T-helper 1 cell treated with Interleukin-12 subunit alpha and Interleukin-12 subunit beta and Interleukin-4 antibody, amounts not matched to agents 30 ng/mL and 1 ng/mL, for 36 hours (primary cell): Measurements from ENCODE around the gene CYTH4. TPM values are rescaled to one million over a fixed set of nuclear protein-coding genes. Genes with fewer than 3 reads are reported as not detected.
"Not testable (repeated sequence)": the region's sequence is repeated elsewhere in the genome, so short reads cannot be mapped to it uniquely, and the experiment has no call there.

Experiments
- intact Hi-C: fragments of 100-400 bp; cut with micrococcal nuclease; formaldehyde crosslinking; loops from one replicate; pipeline ENCODE4 v1.15.1; 2024
- total RNA-seq: library from RNA; stranded (reverse); gene quantifications from 2 replicates; pipeline ENCODE4 v1.2.3, GENCODE V29; 2022

Gene CYTH4
- total RNA-seq, 1 donor from 2014 or later: 148 TPM

DNA sequence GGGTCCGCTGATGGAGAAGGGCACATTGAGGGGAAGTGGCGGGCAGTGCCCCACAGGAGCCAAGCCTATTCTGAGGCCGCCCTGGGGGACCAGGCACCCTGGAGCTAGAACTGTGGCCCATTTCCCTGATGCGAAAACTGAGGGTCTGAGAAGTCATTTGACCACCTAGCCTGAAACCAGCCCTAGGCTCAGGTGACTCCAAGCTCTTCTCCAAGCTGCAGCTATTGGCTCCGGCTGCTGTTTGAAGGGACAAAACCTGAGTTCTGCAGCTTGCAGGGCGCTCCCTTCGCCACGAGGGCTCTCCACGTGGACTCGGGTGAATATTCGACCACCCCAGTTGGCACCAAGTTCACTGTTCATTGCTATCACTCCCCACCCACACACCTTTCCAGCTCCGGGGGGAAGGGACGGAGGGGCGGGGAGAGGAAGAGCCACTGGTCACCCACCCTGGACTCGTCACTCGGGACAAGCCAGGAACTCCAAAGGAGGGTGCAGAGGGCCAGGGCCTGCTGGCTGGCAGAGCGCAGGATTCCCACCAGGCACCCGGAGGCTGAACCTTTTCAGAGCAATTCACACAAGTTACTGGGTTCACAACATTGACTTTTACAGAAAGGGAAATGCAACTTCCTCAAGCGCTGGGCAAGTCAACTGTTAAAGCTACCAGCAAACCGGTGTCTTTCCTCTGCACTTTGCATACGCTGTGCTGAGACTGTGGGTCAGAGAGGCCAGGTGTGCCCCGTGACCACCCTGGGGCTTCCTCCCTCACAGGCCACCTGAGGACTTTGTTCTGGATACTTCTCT is 37.2 kb upstream of the CYTH4 start:
- intact Hi-C loops: loop anchor here (1.0 to 5.0 kb wide), 6 partner anchors 16 to 468 kb away; partner anchors contain the start of genes GGA1 and IFT27

DNA sequence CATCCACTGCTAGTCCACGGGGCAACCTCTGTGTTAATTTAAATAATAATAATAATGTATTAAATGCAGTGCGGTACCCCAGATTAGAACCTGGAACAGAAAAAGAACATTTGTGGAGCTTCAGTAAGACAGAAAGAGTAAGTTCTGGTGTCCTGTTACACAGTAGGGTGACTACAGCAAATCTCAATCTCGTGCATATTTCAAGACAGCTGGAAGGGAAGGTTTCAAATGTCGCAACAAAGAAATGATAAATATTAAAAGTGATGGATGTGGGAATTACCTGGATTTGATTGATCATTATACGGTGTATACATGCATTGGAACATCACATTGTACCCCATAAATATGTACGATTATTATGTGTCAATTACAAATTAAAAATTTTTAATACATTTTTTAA is 36.6 kb upstream of the CYTH4 start:
- intact Hi-C loops: no loop called here

DNA sequence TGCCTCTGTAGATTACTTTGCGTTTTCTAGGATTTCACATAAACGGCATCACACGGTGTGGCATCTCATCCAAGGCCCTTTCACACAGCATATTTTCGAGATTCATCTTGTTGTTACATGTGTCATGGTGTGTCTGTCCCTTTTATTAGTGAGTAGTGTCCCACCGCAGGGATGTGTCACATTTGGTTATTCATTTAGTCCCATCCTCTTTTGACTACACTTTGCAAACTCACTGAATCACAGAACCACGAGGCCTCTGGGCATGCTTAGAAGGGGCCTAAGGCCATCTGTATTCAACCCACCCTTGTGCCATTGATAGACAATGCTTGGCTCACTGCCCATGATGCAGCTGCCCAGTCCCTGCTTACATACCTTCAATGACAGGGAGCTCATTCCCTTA is 34.1 kb upstream of the CYTH4 start:
- intact Hi-C loops: no loop called here

- intact Hi-C loops: no loop called here
These were observed 32.3 kb upstream of the CYTH4 start for GRCh38 chr22:37249986-37250385.

GRCh38 chr22:37251836-37252235 is 30.5 kb upstream of the CYTH4 start:
- intact Hi-C loops: not testable (repeated sequence)

- intact Hi-C loops: no loop called here
These were observed 29.1 kb upstream of the CYTH4 start for GRCh38 chr22:37253126-37253660.

DNA sequence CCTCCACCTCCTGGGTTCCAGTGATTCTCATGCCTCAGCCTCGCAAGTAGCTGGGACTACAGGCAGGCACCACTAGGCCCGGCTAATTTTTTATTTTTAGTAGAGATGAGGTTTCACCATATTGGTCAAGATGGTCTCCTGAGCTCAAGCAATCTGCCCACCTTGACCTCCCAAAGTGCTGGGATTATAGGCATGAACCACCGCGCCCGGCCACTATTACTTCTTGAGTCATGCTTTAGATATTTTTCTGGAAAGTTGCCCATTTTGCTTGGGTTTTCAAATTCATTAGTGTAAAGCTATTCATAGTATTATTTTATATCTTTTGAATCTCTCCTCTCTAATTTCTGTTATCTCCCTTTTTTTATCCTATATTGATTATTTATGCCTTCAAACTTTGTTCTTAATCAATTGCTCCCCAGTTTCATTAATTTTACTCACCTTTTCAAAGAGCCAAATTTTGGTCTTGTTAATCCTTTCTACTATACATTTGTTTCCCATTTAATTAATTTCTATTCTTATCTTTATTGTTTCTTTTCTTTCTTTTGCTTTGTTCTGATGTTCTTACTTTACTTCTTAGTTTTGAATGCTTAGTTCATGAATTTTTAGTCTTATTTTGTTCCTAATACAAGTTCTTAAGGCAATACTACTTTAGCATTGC is 28.0 kb upstream of the CYTH4 start:
- intact Hi-C loops: no loop called here

DNA sequence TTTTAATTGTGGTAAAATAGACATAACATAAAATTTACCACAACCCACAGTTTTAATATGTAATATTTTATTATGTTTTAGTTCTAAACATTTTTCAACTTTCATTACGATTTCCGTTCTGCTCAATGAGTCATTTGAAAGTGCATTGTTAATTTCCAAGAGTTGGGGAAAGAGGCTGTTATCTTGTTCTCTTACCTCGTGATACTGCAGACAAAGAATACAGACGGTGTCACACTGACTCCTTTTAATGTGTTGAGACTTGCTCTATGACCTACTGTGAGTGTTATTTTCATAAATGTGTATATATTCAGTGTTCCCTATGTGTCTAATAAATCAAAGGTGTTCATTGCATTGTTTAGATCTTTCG is 27.5 kb upstream of the CYTH4 start:
- intact Hi-C loops: no loop called here

GRCh38 chr22:37255558-37256006 is 26.7 kb upstream of the CYTH4 start:
- intact Hi-C loops: no loop called here

DNA sequence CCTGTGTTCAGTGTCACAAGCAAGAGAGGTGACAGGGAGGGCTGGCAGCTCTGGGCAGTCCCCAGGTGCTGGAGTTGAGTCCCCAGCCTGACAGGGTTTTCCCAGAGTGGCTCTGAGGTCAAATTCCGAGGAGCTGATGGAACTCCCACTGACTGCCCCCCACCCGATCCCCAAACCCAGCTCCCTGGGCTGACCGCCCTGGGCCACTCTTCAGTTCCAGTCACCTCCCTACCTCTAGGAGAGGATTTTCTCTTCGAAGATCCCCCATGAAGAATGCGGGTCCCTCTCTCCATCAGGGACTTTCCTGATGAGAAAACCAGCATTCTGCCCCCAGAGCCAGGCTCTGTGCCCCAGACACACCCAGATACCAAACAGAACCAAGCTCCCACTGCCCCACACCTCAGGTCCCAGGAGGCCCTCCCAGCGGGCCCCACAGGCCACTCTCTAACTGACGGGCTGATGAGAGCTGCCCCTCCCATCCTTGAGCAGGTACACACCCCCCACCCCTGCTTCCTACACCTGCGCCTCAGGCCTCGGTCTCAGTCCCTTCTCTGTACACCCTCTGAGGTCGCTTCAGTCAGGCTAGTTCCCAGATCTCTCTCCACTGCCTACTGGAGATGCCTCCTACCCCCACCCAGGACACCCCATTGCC is 26.1 kb upstream of the CYTH4 start:
- intact Hi-C loops: no loop called here

- intact Hi-C loops: no loop called here
These were observed 24.1 kb upstream of the CYTH4 start for GRCh38 chr22:37258005-37258752.

- intact Hi-C loops: no loop called here
These were observed 23.4 kb upstream of the CYTH4 start for GRCh38 chr22:37258753-37259401.

GRCh38 chr22:37259540-37260029 is 22.7 kb upstream of the CYTH4 start:
- intact Hi-C loops: loop anchor here (1.0 to 2.0 kb wide), 2 partner anchors 180 to 477 kb away; no protein-coding TSS in a partner anchor

DNA sequence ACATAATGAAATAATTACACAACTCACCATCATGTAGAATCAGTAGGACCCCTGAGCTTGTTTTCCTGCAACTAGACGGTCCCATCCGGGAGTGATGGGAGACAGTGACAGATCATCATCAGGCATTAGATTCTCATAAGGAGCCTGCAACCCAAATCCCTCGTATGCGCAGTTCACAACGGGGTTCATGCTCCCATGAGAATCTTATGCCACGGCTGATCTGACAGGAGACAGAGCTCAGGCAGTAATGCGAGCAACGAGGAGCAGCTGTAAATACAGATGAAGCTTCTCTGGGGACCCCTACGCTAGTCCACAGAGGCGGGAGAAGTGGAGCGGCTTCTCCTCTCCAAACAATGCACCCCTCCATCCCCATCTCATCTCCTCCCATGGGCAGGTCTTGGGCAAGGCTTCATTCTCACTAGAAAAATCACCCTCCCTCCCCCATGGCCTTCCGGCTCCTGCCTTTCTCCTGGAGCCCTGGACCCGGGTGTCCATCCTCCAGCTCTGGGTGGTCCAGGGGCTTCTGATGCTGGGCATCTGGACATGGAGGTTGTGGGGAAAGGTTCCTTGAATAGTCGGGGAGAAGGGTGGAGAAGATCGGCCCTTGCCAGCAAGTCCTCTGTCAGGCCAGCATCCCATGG is 22.0 kb upstream of the CYTH4 start:
- intact Hi-C loops: loop anchor here (1.0 to 2.0 kb wide), 2 partner anchors 181 to 477 kb away; no protein-coding TSS in a partner anchor

- intact Hi-C loops: loop anchor here (1.0 to 2.0 kb wide), 4 partner anchors 17 to 478 kb away; partner anchors contain the start of gene RAC2
These were observed 21.4 kb upstream of the CYTH4 start for GRCh38 chr22:37260901-37261336.

DNA sequence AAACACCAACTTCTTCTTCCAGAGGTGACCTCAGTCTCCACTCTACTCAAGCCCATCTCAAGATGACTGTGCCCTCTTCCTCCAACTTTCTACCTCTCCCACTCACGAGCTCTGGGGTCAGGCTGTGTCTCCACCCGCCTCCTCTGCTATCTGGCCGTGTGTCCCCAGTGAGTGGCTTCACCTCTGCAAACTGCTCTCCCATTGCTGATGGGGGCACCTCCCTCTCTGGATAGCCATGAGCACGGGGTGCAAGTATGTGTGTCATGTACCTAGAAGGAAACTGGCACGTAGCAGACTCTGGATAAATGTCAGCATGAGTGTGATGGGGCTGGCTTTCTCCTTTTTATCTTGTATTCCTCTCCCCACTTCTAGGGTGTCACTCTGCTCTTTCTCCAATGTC is 20.0 kb upstream of the CYTH4 start:
- intact Hi-C loops: no loop called here

GRCh38 chr22:37263966-37264887 is 18.1 kb upstream of the CYTH4 start:
- intact Hi-C loops: no loop called here

DNA sequence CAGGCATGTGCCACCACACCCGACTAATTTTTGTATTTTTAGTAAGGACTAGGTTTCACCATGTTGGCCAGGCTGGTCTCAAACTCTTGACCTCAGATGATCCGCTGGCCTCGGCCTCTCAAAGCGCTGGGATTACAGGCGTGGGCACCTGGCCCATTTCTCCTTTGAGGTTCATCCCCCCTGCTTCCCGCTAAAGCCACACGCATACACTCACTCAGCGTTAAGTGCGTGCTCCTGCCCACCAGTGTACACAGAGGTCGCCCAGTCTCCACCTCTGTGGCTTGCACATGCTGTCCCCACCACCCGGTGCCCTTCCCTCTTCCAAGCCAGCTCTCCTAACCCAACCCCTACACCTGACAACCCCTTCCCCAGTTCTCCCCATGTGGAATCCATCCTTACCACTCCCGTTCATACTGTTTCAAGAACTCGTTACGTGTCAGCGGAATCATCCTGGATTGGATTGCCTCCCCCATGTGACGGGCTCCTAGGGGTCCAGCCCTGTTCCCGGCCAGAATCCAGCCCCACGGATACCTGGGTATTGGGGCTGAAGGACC is 15.7 kb upstream of the CYTH4 start:
- intact Hi-C loops: loop anchor here (1.0 to 5.0 kb wide), 7 partner anchors 16 to 301 kb away; partner anchors contain the start of genes CYTH4 and RAC2
